Measurements from ENCODE around the gene KRTCAP3. TPM values are rescaled to one million over a fixed set of nuclear protein-coding genes. Genes with fewer than 3 reads are reported as not detected.
A peak's percentile ranks its signal among the peaks of the same experiment; 100 is the strongest.

KRTCAP3 gene
- total and polyA plus RNA-seq, 9 of the 15 experiments (the other 6 are each of a cell fraction or from before 2014, with no cell fraction given), result 0.24 to 1.4 (median 0.73) TPM

DNA sequence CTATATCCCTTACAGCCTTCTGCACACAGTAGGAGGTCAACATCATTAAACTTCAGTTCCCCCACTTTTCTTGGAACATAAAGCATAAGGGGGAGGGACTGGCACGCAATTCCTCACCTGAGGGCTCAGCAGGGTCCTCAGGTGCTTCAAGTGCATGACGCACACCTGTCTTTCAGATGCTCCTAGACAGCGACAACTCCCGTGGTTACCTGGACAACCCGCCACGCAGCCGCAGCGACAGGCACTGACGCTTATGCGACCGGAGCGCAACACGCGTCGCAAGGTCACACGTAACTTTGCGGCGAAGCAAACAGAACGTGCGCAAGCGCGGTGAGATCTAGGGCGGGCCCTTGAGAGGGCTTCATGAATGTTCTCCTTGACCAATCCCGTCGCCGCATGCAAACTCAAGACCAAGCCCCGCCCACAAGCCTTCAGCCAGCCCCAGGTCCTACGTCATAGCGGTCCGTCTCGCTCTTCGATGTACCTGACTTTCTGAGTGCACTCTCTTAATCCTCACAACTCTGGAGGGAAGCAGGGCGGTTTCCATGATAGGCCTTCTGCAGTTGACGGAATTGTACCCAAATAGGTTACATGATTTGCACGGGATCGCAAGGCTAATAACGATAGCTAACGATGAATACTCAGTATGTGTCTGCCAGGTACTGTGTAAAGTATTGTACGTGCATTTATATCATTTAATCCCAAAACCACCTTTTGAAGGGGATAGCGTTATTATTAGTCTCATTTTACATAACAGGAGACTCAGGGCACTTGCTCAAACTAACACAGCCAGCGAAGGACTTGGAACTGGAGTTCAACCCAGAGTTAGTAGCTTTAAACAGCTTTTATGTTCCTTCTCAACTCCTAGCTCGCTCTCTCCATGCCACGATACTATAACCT, 47.6 kb downstream of the KRTCAP3 start, which contains the start of gene IFT172 (continued):
- TF ChIP-seq ZNF318 (IDR thresholded peaks at IDR 0.05; ENCODE audit: borderline replicate concordance in 1 of 2, low read depth in 1 of 2) (no peak), GMEB1 (CRISPR knock-in tag; IDR thresholded peaks at IDR 0.05) (peak; percentile 96), ZNF174 (CRISPR knock-in tag; IDR thresholded peaks at IDR 0.05) (no peak), RFX1 (IDR thresholded peaks at IDR 0.05) (peak; percentile 98), ZNF232 (CRISPR knock-in tag; IDR thresholded peaks at IDR 0.05) (no peak), CBFA2T2 (conservative IDR thresholded peaks at IDR 0.05) (no peak), CHD1 (IDR thresholded peaks at IDR 0.05; ENCODE audit: low read length) (no peak), WHSC1 (IDR thresholded peaks at IDR 0.05; ENCODE audit: low read length) (no peak), KDM1A (IDR thresholded peaks at IDR 0.05) (no peak), HMBOX1 (IDR thresholded peaks at IDR 0.05) (no peak; the same call in 1 of the 2 replicates), SAP30 (IDR thresholded peaks at IDR 0.05; ENCODE audit: borderline replicate concordance, insufficient read depth, low read depth, low read length, poor library complexity, severe bottlenecking) (peak; percentile 97), ATF6 (CRISPR knock-in tag; IDR thresholded peaks at IDR 0.05) (0 out of 2 replicates have a peak, but pooled peaks have one; percentile 77), ZFP30 (CRISPR knock-in tag; IDR thresholded peaks at IDR 0.05; ENCODE audit: borderline replicate concordance) (no peak), KHSRP (IDR thresholded peaks at IDR 0.05) (peak; percentile 83)
